Measurements from ENCODE around the gene KXD1.

GRCh38 chr19:18529782-18530181 is 27.9 kb upstream of the KXD1 start:
- TF ChIP-seq CTCF (IDR thresholded peaks at IDR 0.05; ENCODE audit: low read depth, low read length, poor library complexity, severe bottlenecking) (no peak), EZH2phosphoT487 (IDR thresholded peaks at IDR 0.05; ENCODE audit: borderline replicate concordance, low read length) (no peak)
